Sigmoid colon (tissue), 4 donors: ENCODE data around the gene CASP10.

Experiments used
- EP300 ChIP-seq, 4 donors: sonication (generic); formaldehyde crosslinking; IDR thresholded peaks; one replicate each; pipeline ENCODE4 v1.6.1; 2017; ENCODE audit warnings: antibody characterized with exemption in 4 of 4
- POLR2A ChIP-seq, 2 donors: fragments of 450-650 bp; IDR thresholded peaks; one replicate each; pipeline ENCODE4 v1.6.1; 2016; ENCODE audit warnings: antibody characterized with exemption in 2 of 2, mild to moderate bottlenecking in 2 of 2, moderate library complexity in 2 of 2
- POLR2AphosphoS5 ChIP-seq, 4 donors: sonication (generic); formaldehyde crosslinking; IDR thresholded peaks; one replicate each; pipeline ENCODE4 v1.6.1; 2017; ENCODE audit warnings: antibody characterized with exemption in 4 of 4
- TF ChIP-seq, protein P1 (sequence below), 4 experiments: fragments of 450-650 bp in 3 of 4; fragments of 200-600 bp in 1 of 4; IDR thresholded peaks; one replicate each; pipeline ENCODE4 v1.5.1; 2016 to 2019; ENCODE audit warnings: antibody characterized with exemption in 4 of 4, mild to moderate bottlenecking in 3 of 4, moderate library complexity in 2 of 4

DNA sequence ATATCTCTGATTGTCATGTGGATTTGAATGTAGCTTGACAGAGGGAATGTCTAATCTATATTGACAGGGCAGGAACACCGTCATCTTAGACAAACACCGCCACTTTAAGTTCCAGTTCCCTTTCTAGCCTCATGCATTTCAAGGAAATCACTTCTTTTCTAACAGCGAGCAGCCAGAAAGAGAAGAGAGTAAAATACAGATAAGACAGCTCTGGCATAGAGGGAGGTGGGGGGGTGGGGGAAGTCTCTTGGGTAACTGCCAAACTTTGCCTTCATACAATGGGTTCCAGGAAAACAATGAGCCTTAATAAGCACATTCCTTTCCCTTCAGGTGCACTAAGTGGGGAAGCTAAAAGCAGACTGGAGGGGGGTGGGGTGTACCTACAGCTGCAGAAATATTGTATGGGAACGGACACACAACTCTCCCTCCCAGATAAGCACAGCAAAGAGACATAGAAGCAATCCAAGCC lies 37.2 kb downstream of the CASP10 start:
- TF ChIP-seq POLR2AphosphoS5 (IDR thresholded peaks at IDR 0.05) (no peak), EP300 (IDR thresholded peaks at IDR 0.05) (no peak), POLR2A (IDR thresholded peaks at IDR 0.05) (no peak)
- TF ChIP-seq, protein P1, sequence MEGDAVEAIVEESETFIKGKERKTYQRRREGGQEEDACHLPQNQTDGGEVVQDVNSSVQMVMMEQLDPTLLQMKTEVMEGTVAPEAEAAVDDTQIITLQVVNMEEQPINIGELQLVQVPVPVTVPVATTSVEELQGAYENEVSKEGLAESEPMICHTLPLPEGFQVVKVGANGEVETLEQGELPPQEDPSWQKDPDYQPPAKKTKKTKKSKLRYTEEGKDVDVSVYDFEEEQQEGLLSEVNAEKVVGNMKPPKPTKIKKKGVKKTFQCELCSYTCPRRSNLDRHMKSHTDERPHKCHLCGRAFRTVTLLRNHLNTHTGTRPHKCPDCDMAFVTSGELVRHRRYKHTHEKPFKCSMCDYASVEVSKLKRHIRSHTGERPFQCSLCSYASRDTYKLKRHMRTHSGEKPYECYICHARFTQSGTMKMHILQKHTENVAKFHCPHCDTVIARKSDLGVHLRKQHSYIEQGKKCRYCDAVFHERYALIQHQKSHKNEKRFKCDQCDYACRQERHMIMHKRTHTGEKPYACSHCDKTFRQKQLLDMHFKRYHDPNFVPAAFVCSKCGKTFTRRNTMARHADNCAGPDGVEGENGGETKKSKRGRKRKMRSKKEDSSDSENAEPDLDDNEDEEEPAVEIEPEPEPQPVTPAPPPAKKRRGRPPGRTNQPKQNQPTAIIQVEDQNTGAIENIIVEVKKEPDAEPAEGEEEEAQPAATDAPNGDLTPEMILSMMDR (IDR thresholded peaks at IDR 0.05): no peak
